Vagina (tissue), 2 donors: ENCODE measurements around the gene MYLK4. TPM values are rescaled to one million over a fixed set of nuclear protein-coding genes. Genes with fewer than 3 reads are reported as not detected.

Experiments used
- DNase-seq, 2 donors: peaks; one replicate each; pipeline ENCODE4 v3.0.0-alpha.2; 2017; ENCODE audit errors: extremely low spot score in 2 of 2
- H3K27ac ChIP-seq: fragments of 200-600 bp; sonication (generic); one replicate; pipeline ENCODE4 v1.5.1; 2019
- H3K27me3 ChIP-seq: fragments of 200-600 bp; sonication (generic); one replicate; pipeline ENCODE4 v1.5.1; 2019
- H3K36me3 ChIP-seq, 2 donors: fragments of 200-600 bp; sonication (generic); one replicate each; pipeline ENCODE4 v1.5.1; 2017 to 2019
- H3K4me1 ChIP-seq: fragments of 200-600 bp; sonication (generic); one replicate; pipeline ENCODE4 v1.5.1; 2019
- H3K4me3 ChIP-seq, 2 donors: fragments of 200-600 bp; sonication (generic); 1 replicate in 1 of 2; 2 replicates in 1 of 2; pipeline ENCODE4 v1.5.1; 2016 to 2019
- H3K9me3 ChIP-seq: fragments of 200-600 bp; sonication (generic); one replicate; pipeline ENCODE4 v1.5.1; 2019
- CTCF ChIP-seq, 3 experiments: fragments of 450-650 bp in 2 of 3; fragments of 200-600 bp in 1 of 3; sonication (generic) in 1 of 3; IDR thresholded peaks; one replicate each; pipeline ENCODE4 v1.5.1; 2017 to 2019; ENCODE audit warnings: antibody characterized with exemption in 3 of 3, mild to moderate bottlenecking in 2 of 3, moderate library complexity in 2 of 3
- POLR2A ChIP-seq, 2 donors: fragments of 450-650 bp; IDR thresholded peaks; one replicate each; pipeline ENCODE4 v1.6.1; 2017; ENCODE audit warnings: antibody characterized with exemption in 2 of 2, mild to moderate bottlenecking in 2 of 2, moderate library complexity in 2 of 2
- POLR2AphosphoS5 ChIP-seq, 2 donors: sonication (generic); formaldehyde crosslinking; IDR thresholded peaks; one replicate each; pipeline ENCODE4 v1.9.0; 2017; ENCODE audit warnings: antibody characterized with exemption in 2 of 2, mild to moderate bottlenecking in 2 of 2, low read depth in 1 of 2; ENCODE audit not compliant: insufficient read depth in 1 of 2
- intact Hi-C: fragments of 100-400 bp; cut with DNase I; formaldehyde crosslinking; loops from one replicate; pipeline ENCODE4 v1.15.1; 2023
- total RNA-seq: library from RNA; depleted of rRNA; stranded (reverse); fragments of >200 nt; gene quantifications from one replicate; pipeline ENCODE4 v1.2.3, GENCODE V29; 2016

MYLK4 gene
- total RNA-seq, 1 donor from 2014 or later: 0.74 TPM

DNA sequence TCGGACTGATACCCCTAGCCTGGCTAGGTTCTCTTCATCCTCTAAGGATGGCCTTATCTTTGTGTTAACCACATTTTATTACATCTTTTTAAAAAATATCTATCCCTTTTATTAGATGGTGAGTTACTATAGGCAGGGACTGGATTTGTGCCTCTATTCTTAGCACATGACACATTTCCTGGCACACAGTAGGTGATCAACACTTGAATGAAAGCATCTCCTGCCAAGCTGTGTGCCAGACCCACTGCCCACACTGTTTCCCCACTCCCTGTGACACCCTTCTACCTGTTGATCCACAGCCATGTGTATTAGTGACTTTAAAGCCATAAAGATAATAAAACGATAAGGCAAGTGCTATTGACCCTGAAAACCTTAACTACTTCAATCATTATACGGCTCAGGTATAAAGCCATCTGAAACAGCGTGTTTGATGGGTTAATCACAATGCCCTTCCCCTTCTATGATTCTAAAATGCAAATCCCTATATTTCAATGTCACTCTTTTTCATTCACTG is 73.6 kb downstream of the MYLK4 start:
- Histone ChIP-seq H3K4me3 (no peak overlapping the region), H3K27me3 (no peaks in the 10 kb centered on the region), H3K36me3 (no peaks in the 10 kb centered on the region), H3K9me3 (no peaks in the 10 kb centered on the region), H3K4me1 (no peaks in the 10 kb centered on the region), H3K27ac (no peak overlapping the region)
- intact Hi-C loops: no loop called here
- no peak for DNase-seq
- TF ChIP-seq CTCF (IDR thresholded peaks at IDR 0.05) (no peak), POLR2AphosphoS5 (IDR thresholded peaks at IDR 0.05; ENCODE audit: insufficient read depth in 1 of 2, low read depth in 1 of 2) (no peak), POLR2A (IDR thresholded peaks at IDR 0.05) (no peak)

DNA sequence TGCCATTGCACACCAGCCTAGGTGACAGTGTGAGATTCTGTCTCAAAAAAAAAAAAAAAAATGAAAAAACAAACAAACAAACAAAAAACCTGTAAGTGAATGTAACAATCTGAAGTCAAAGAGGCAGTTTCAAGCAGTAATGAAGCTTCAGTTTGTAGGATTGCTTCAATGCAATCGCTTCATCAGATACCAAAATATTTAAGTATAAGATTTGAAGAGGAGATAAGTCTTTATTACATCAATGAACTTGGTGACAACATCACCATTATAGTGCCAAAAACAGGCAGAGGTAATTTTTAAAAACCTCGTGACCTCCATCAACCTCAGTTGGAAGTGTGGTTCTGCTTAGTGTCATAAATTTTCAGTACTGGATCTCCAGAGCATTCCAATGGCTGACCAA is 74.7 kb downstream of the MYLK4 start:
- no peak for DNase-seq
- no peaks in the 10 kb centered on the region for H3K9me3 ChIP-seq
- H3K27me3 ChIP-seq: no peaks in the 10 kb centered on the region
- H3K4me3 ChIP-seq: no peak overlapping the region
- intact Hi-C loops: no loop called here
- H3K36me3 ChIP-seq: no peaks in the 10 kb centered on the region
- no peak overlapping the region for H3K27ac ChIP-seq
- no peak for TF ChIP-seq CTCF (IDR thresholded peaks at IDR 0.05)
- no peak for TF ChIP-seq POLR2A (IDR thresholded peaks at IDR 0.05)
- no peak for TF ChIP-seq POLR2AphosphoS5 (IDR thresholded peaks at IDR 0.05; ENCODE audit: insufficient read depth in 1 of 2, low read depth in 1 of 2)
- no peaks in the 10 kb centered on the region for H3K4me1 ChIP-seq

DNA sequence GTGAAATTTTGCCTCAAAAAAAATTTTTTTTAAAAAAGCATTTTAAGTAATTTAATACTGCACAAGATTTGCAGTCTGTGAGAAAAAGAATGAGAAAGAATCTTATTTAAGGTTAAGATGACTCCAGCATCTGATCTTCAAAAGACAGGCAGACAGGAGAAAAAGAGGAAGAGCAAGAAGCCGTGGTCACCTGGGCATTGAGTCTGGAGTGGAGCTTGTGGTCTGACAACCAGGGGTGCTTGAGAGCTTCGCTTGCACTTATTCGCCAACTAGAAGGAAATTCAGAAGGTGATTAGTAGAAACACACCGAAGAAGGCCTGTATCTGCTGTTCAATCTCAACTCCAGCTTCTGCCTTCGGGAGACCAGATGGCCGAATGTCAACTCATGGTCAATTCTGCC is 75.9 kb downstream of the MYLK4 start:
- Histone ChIP-seq H3K9me3 (no peaks in the 10 kb centered on the region), H3K27ac (no peak overlapping the region), H3K4me3 (no peak overlapping the region), H3K27me3 (no peaks in the 10 kb centered on the region), H3K4me1 (no peaks in the 10 kb centered on the region), H3K36me3 (no peaks in the 10 kb centered on the region)
- intact Hi-C loops: no loop called here
- no peak for TF ChIP-seq POLR2A (IDR thresholded peaks at IDR 0.05)
- no peak for TF ChIP-seq CTCF (IDR thresholded peaks at IDR 0.05)
- no peak for TF ChIP-seq POLR2AphosphoS5 (IDR thresholded peaks at IDR 0.05; ENCODE audit: insufficient read depth in 1 of 2, low read depth in 1 of 2)
- no peak for DNase-seq

GRCh38 chr6:2669067-2669700 is 81.5 kb downstream of the MYLK4 start:
- no peaks in the 10 kb centered on the region for H3K9me3 ChIP-seq
- no peak overlapping the region for H3K27ac ChIP-seq
- no peaks in the 10 kb centered on the region for H3K4me1 ChIP-seq
- no peak for DNase-seq
- no peak for TF ChIP-seq POLR2AphosphoS5 (IDR thresholded peaks at IDR 0.05; ENCODE audit: insufficient read depth in 1 of 2, low read depth in 1 of 2)
- intact Hi-C loops: no loop called here
- H3K4me3 ChIP-seq: no peak overlapping the region
- H3K27me3 ChIP-seq: no peaks in the 10 kb centered on the region
- no peaks in the 10 kb centered on the region for H3K36me3 ChIP-seq

- intact Hi-C loops: no loop called here
- DNase-seq: no peak
- no peak for TF ChIP-seq POLR2A (IDR thresholded peaks at IDR 0.05)
- no peak for TF ChIP-seq CTCF (IDR thresholded peaks at IDR 0.05)
- TF ChIP-seq POLR2AphosphoS5 (IDR thresholded peaks at IDR 0.05; ENCODE audit: insufficient read depth in 1 of 2, low read depth in 1 of 2): no peak
- no peak overlapping the region for H3K4me3 ChIP-seq
- H3K27me3 ChIP-seq: no peaks in the 10 kb centered on the region
- no peaks in the 10 kb centered on the region for H3K9me3 ChIP-seq
- H3K27ac ChIP-seq: no peak overlapping the region
- H3K36me3 ChIP-seq: no peaks in the 10 kb centered on the region
- no peaks in the 10 kb centered on the region for H3K4me1 ChIP-seq
These were observed 83.1 kb downstream of the MYLK4 start for GRCh38 chr6:2667617-2668016.
